ENCODE results near the gene SNX13.
A peak's percentile ranks its signal among the peaks of the same experiment; 100 is the strongest.

Gene SNX13, protein sequence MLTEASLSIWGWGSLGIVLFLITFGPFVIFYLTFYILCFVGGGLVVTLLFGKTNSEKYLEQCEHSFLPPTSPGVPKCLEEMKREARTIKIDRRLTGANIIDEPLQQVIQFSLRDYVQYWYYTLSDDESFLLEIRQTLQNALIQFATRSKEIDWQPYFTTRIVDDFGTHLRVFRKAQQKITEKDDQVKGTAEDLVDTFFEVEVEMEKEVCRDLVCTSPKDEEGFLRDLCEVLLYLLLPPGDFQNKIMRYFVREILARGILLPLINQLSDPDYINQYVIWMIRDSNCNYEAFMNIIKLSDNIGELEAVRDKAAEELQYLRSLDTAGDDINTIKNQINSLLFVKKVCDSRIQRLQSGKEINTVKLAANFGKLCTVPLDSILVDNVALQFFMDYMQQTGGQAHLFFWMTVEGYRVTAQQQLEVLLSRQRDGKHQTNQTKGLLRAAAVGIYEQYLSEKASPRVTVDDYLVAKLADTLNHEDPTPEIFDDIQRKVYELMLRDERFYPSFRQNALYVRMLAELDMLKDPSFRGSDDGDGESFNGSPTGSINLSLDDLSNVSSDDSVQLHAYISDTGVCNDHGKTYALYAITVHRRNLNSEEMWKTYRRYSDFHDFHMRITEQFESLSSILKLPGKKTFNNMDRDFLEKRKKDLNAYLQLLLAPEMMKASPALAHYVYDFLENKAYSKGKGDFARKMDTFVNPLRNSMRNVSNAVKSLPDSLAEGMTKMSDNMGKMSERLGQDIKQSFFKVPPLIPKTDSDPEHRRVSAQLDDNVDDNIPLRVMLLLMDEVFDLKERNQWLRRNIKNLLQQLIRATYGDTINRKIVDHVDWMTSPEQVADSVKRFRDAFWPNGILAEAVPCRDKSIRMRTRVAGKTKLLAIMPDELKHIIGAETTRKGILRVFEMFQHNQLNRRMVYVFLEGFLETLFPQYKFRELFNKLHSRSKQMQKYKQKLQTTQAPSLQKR
- long read RNA-seq, donor 1, full-length matches to known transcripts, result 3 of 8 reads
- long read RNA-seq, donor 1, partial matches to known transcripts, result 5 of 8 reads
- long read RNA-seq, donor 1, other reads (novel, unspliced or antisense), result 0 of 8 reads
- long read RNA-seq, donor 2, full-length matches to known transcripts, result 4 of 4 reads
- long read RNA-seq, donor 2, partial matches to known transcripts, result 0 of 4 reads
- long read RNA-seq, donor 2, other reads (novel, unspliced or antisense), result 0 of 4 reads
- long read RNA-seq, donor 3, full-length matches to known transcripts, result 4 of 9 reads
- long read RNA-seq, donor 3, partial matches to known transcripts, result 5 of 9 reads
- long read RNA-seq, donor 3, other reads (novel, unspliced or antisense), result 0 of 9 reads
- long read RNA-seq, donor 4, full-length matches to known transcripts, result 4 of 11 reads
- long read RNA-seq, donor 4, partial matches to known transcripts, result 7 of 11 reads
- long read RNA-seq, donor 4, other reads (novel, unspliced or antisense), result 0 of 11 reads
- long read RNA-seq, donor 5, full-length matches to known transcripts, result 3 of 3 reads
- long read RNA-seq, donor 5, partial matches to known transcripts, result 0 of 3 reads
- long read RNA-seq, donor 5, other reads (novel, unspliced or antisense), result 0 of 3 reads
- long read RNA-seq, donor 6, full-length matches to known transcripts, result 4 of 4 reads
- long read RNA-seq, donor 6, partial matches to known transcripts, result 0 of 4 reads
- long read RNA-seq, donor 6, other reads (novel, unspliced or antisense), result 0 of 4 reads
- long read RNA-seq, donor 7, full-length matches to known transcripts, result 6 of 17 reads
- long read RNA-seq, donor 7, partial matches to known transcripts, result 11 of 17 reads
- long read RNA-seq, donor 7, other reads (novel, unspliced or antisense), result 0 of 17 reads
- long read RNA-seq, donor 8, full-length matches to known transcripts, result 11 of 11 reads
- long read RNA-seq, donor 8, partial matches to known transcripts, result 0 of 11 reads
- long read RNA-seq, donor 8, other reads (novel, unspliced or antisense), result 0 of 11 reads

DNA sequence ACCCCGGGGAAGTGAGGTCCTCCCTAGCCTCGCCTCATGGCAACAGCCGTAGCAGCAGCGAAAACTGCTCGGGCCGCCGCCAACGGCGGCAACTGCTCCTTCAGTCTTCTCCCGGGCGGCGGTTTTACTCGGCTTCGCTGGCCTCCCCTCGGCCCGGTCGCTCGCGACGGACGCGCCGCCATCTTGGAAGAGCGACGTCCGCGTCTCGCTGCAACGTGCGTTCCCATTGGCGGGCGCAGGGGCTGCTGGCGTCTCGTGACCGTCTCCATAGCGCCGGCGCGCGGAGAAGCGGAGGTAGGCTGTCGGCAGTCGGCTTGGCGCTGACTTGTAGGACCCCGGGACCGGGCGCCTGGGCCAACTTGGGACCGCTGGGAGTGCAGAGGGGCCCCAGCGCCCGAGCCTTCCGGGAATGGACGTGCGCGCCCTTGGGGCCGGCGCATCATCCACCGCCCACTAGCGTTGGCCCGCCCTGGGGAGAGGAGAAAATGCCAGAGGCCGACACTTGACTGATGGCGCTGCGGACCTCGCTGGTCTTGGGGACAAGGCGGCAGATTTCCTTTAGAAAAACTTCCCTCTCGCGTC is at the start of gene SNX13:
TSS of gene SNX13 (minus strand) at position 193 of the 582 bp plus-strand sequence. CDS start 199 bp downstream, outside the sequence.
- DNase-seq, result peak; percentile 96

GRCh38 chr7:17989546-17989945 is 49.3 kb upstream of the SNX13 start:
- no peak for DNase-seq

GRCh38 chr7:17988858-17989257 is 48.6 kb upstream of the SNX13 start:
- no peak for DNase-seq

- DNase-seq, result no peak
Measured at GRCh38 chr7:17988141-17988540, 47.8 kb upstream of the SNX13 start.

DNA sequence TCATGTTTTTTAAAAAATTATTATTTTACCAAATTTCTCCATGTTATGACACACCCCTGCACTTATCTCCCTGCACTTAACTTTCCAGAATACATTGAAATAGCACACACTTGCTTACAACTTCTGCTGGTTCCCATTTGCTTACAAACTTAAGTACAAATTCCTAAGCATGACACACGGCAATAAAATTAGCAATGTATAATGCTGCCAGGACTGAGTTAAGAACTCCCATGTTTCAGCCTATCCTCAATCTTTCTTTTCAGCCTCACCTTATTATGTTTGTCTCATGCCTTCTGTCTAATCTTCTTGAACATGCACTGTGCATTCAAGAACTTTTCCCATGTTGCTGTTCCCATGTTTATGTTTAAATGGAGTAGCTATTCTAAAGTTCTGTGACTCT is 46.6 kb upstream of the SNX13 start:
- DNase-seq, result no peak

GRCh38 chr7:17985473-17986239 is 45.4 kb upstream of the SNX13 start:
- DNase-seq, result no peak

DNA sequence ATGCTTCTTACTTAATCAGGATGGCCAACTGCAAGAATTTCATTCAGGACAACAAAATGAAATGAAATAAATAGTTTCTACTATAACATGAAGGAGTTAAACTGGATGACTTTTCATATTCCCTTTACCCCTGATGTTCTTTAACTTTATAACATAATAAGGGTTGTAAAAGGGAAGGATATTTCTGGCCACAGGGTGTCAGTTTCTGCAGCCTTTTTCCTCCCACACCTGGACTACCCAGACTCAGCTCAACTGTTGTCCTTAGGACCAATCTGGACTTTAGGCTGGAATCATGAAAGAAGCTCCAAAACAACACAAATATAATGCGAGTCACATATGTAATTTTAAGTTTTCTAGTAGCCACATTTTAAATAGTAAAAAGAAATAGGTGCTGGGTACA is 44.0 kb upstream of the SNX13 start:
- no peak for DNase-seq

- DNase-seq, result no peak
Measured at GRCh38 chr7:17983221-17984062, 43.1 kb upstream of the SNX13 start.

- no peak for DNase-seq
Measured at GRCh38 chr7:17976952-17977351, 36.7 kb upstream of the SNX13 start.

- DNase-seq, result no peak
Measured at GRCh38 chr7:17971411-17971810, 31.1 kb upstream of the SNX13 start.

DNA sequence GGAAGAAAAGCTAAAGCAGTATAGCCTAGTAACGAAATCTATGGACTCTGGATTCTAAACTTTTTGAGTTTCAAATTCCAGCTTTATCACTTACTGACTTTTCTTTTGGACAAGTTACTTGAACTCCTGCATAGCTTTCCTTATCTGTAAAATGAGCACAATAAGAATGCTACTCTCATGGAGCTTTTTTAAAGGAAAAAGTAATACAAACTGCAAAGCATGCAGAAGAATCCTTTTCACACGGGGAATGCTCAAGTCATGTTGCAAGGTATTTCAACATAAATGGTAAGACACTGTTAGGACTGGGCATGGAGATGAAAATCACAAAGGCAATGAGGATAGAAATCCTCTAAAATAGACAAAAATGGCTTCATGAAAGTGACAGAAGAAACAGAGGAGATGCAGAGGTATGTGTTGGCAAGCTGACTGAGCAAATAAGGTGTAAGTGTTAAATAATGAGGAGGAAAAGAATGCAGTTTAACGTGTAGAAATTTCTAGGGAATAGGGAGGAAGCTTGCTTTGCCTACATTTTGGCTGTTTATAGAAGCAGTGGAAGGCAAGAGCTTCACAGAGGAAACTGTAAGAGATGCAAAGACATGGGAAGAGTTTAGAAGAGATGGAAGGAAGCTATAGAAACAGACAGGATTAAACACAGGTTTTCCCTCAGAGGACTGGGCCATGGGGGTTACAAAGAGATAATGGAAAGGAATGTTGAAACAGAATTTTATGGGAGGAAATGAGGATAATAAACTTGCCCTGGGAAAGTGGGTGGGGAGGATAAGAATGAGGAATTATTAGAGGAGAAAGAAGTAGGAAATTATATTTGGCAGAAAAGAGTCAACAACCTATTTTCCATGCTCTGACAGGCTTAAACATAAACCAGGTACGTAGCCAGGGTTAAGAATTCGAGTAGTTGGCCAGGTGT is 28.8 kb upstream of the SNX13 start:
- DNase-seq, result no peak

DNA sequence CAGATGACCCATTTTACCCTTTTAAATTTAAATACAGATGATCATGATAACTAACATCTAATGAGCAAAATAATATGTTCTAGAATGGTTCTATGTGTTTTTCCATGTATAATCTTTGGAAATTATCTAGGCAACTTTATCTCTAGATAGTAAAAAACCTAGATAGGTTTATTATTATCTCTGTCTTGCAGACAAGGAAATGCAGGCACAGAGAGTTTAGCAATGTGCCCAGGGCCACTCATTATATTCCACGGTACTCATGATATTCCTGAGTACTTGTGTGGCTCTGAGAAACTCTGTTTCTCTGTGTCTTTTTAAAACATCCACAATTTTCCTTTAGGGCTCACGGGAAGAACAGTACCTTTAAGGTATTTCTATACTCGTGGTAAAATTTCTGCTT is 26.4 kb upstream of the SNX13 start:
- DNase-seq, result no peak

DNA sequence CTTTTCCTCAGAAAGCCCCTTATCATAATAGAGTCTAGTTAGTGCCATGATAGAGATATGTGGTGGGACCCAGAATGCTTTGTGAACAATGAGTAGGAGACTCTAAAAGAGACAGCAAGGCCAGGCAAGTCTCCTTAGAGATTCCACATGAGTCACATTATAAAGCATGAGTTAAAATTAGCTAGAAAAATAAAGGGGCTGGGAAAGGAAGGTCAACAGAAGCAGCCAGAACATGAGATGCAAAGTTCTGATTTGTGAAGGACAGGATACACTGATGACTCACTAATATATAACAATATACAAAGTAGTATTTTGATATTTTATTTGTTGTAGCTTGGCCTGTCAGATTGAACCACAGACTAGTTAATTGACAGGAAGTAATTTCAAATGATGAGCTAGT is 25.3 kb upstream of the SNX13 start:
- no peak for DNase-seq

- no peak for DNase-seq
Measured at GRCh38 chr7:17963281-17963680, 23.0 kb upstream of the SNX13 start.

- DNase-seq, result no peak
Measured at GRCh38 chr7:17962652-17963051, 22.4 kb upstream of the SNX13 start.

- DNase-seq, result no peak
Measured at GRCh38 chr7:17957871-17958270, 17.6 kb upstream of the SNX13 start.

DNA sequence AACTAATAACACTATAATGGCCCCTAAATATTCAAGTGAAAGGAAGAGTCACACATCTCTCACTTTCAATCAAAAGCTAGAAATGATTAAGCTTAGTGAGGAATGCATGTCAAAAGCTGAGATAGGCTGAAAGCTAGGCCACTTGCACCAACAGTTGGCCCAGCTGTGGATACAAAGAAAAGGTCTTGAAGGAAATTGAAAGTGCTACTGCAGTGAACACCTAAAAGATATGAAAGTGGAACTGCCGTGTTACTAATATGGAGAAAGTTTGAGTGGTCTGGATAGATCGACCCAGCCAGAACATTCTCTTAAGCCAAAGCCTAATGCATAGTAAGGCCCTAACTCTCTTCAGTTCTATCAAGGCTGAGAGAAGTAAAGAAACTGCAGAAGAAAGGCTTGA is 12.1 kb upstream of the SNX13 start:
- no peak for DNase-seq

All from right kidney (tissue), 9 donors.